PC-9 (cell line): ENCODE data around the gene VANGL1. TPM values are rescaled to one million over a fixed set of nuclear protein-coding genes. Genes with fewer than 3 reads are reported as not detected.

Experiments
- BruUV-seq: library from RNA; stranded (reverse); fragments of 400-500 nt; replicated peaks from 2 replicates; lab custom pipeline; 2021; lab: Mats Ljungman, UMichigan
- CTCF ChIA-PET: fragments of 300-600 bp; sonication (Branson Sonifier 250); formaldehyde crosslinking; loops from one replicate; lab custom pipeline; 2022; ENCODE audit warnings: antibody characterized with exemption; lab: Charles Lee
- POLR2A ChIA-PET: fragments of 300-600 bp; sonication (Branson Sonifier 250); formaldehyde crosslinking; loops from one replicate; lab custom pipeline; 2022; ENCODE audit warnings: antibody characterized with exemption; ENCODE audit not compliant: unreplicated experiment; lab: Charles Lee
- DNase-seq, 2 experiments: peaks; one replicate each; pipeline versions ENCODE4 v3.0.0 to v3.0.0-alpha.2; 2015 to 2022; ENCODE audit warnings: mixed read lengths in 1 of 2
- H2AFZ ChIP-seq: fragments of 200-600 bp; sonication (generic); 2 replicates; pipeline ENCODE4 v1.8.1; 2017; ENCODE audit warnings: antibody characterized with exemption
- H3F3A ChIP-seq: fragments of 200-600 bp; sonication (generic); 2 replicates; pipeline ENCODE4 v1.8.1; 2017; ENCODE audit warnings: antibody characterized with exemption, mild to moderate bottlenecking, low read depth; ENCODE audit not compliant: insufficient read depth
- H3K27ac ChIP-seq: fragments of 200-600 bp; sonication (generic); 2 replicates; pipeline ENCODE4 v1.6.1; 2016; ENCODE audit warnings: mixed run types
- H3K27me3 ChIP-seq: fragments of 200-600 bp; sonication (generic); 2 replicates; pipeline ENCODE4 v1.6.1; 2016; ENCODE audit warnings: low read depth, mixed run types; ENCODE audit not compliant: insufficient read depth
- H3K36me3 ChIP-seq: fragments of 200-600 bp; sonication (generic); 2 replicates; pipeline ENCODE4 v1.6.1; 2016; ENCODE audit warnings: low read depth, mixed run types
- H3K4me1 ChIP-seq: fragments of 200-600 bp; sonication (generic); replicated peaks from 2 replicates; pipeline ENCODE4 v1.6.1; 2016; ENCODE audit warnings: mixed run types; ENCODE audit not compliant: insufficient read depth
- H3K4me2 ChIP-seq: fragments of 200-600 bp; sonication (generic); 2 replicates; pipeline ENCODE4 v1.6.1; 2017; ENCODE audit warnings: mixed run types
- H3K4me3 ChIP-seq: fragments of 200-600 bp; sonication (generic); 2 replicates; pipeline ENCODE4 v1.6.1; 2016; ENCODE audit warnings: mixed run types
- H3K79me2 ChIP-seq: fragments of 200-600 bp; sonication (generic); 2 replicates; pipeline ENCODE4 v1.6.1; 2017; ENCODE audit warnings: low read depth, mixed run types
- H3K9me2 ChIP-seq: fragments of 200-600 bp; sonication (generic); 2 replicates; pipeline ENCODE4 v1.8.1; 2017; ENCODE audit warnings: mild to moderate bottlenecking; ENCODE audit not compliant: insufficient read depth
- H3K9me3 ChIP-seq: fragments of 200-600 bp; sonication (generic); 2 replicates; pipeline ENCODE4 v1.8.1; 2016; ENCODE audit warnings: low read depth; ENCODE audit not compliant: insufficient read depth
- H4K20me1 ChIP-seq: fragments of 200-600 bp; sonication (generic); 2 replicates; pipeline ENCODE4 v1.8.1; 2017; ENCODE audit not compliant: insufficient read depth
- CTCF ChIP-seq: fragments of 200-600 bp; sonication (generic); conservative IDR thresholded peaks from 2 replicates; pipeline ENCODE4 v1.6.1; 2017; ENCODE audit warnings: mixed run types, antibody characterized with exemption, mild to moderate bottlenecking, moderate library complexity
- EZH2 ChIP-seq: fragments of 200-600 bp; sonication (generic); IDR thresholded peaks from 2 replicates; pipeline ENCODE4 v1.8.0; 2017; ENCODE audit warnings: antibody characterized with exemption, low read depth
- intact Hi-C: fragments of 100-400 bp; cut with micrococcal nuclease; formaldehyde crosslinking; loops from one replicate; pipeline ENCODE4 v1.10.0; 2022; ENCODE audit not compliant: unreplicated experiment
- total RNA-seq: library from RNA; stranded (reverse); gene quantifications from 2 replicates; pipeline ENCODE4 v1.2.3, GENCODE V29; 2021

The VANGL1 gene
- total RNA-seq, 1 experiment from 2014 or later, result 43.0 TPM

- peaks cover 63% of the 10 kb centered on the region for H3K79me2 ChIP-seq
- H3K4me3 ChIP-seq, result peak overlapping the region; percentile 62
- peak overlapping the region; percentile 84 for H3K4me2 ChIP-seq
- no peak for DNase-seq
- H3K27me3 ChIP-seq, result no peaks in the 10 kb centered on the region
- peak overlapping the region; percentile 38 for H3K27ac ChIP-seq
- peaks cover 36% of the 10 kb centered on the region for H3K4me1 ChIP-seq
- peaks cover 26% of the 10 kb centered on the region; the same call in 1 of the 2 replicates for H3F3A ChIP-seq
- ChIA-PET CTCF (no interaction called here), POLR2A (interaction anchor here (0.6 kb wide), 1 partner anchor 556 kb away, joined by 8 read pairs; no protein-coding TSS in a partner anchor)
- TF ChIP-seq CTCF (no peak), EZH2 (no peak)
- BruUV-seq, result no TSS peak
- no peaks in the 10 kb centered on the region for H3K9me2 ChIP-seq
- intact Hi-C loops, result loop anchor here (2.0 kb wide), 3 partner anchors 27 to 121 kb away; no protein-coding TSS in a partner anchor
- no peak overlapping the region for H2AFZ ChIP-seq
- H3K9me3 ChIP-seq, result no peaks in the 10 kb centered on the region; the same call in 1 of the 2 replicates
- peaks cover 5% of the 10 kb centered on the region; the same call in 1 of the 2 replicates for H4K20me1 ChIP-seq
- H3K36me3 ChIP-seq, result peaks cover 6% of the 10 kb centered on the region; the same call in 1 of the 2 replicates
These were observed 1.9 kb downstream of the VANGL1 start for GRCh38 chr1:115643666-115644065.

- ChIA-PET POLR2A (no interaction called here), CTCF (no interaction called here)
- Histone ChIP-seq H3K4me1 (peaks cover 36% of the 10 kb centered on the region), H3K36me3 (peaks cover 6% of the 10 kb centered on the region; the same call in 1 of the 2 replicates), H3K27ac (no peak overlapping the region; the same call in 1 of the 2 replicates), H4K20me1 (peaks cover 5% of the 10 kb centered on the region; the same call in 1 of the 2 replicates), H3F3A (peaks cover 26% of the 10 kb centered on the region; the same call in 1 of the 2 replicates), H3K4me3 (peak overlapping the region; percentile 62; the same call in 1 of the 2 replicates), H3K4me2 (peak overlapping the region; percentile 84), H3K9me2 (no peaks in the 10 kb centered on the region), H2AFZ (no peak overlapping the region), H3K79me2 (peaks cover 67% of the 10 kb centered on the region), H3K9me3 (no peaks in the 10 kb centered on the region), H3K27me3 (no peaks in the 10 kb centered on the region)
- no peak for TF ChIP-seq CTCF
- no peak for TF ChIP-seq EZH2
- no TSS peak for BruUV-seq
- intact Hi-C loops, result no loop called here
- DNase-seq, result no peak
These were observed 2.3 kb downstream of the VANGL1 start for GRCh38 chr1:115644109-115644508.

- POLR2A ChIA-PET, result interaction anchor here (0.5 kb wide), 1 partner anchor 457 kb away, joined by 4 read pairs; no protein-coding TSS in a partner anchor
- Histone ChIP-seq H3K9me3 (no peaks in the 10 kb centered on the region), H3K9me2 (no peaks in the 10 kb centered on the region), H3K79me2 (peaks cover 95% of the 10 kb centered on the region), H3K27me3 (no peaks in the 10 kb centered on the region), H3K36me3 (peaks cover 25% of the 10 kb centered on the region), H3K27ac (no peak overlapping the region), H4K20me1 (peaks cover 5% of the 10 kb centered on the region; the same call in 1 of the 2 replicates), H3K4me2 (no peak overlapping the region), H3K4me3 (no peak overlapping the region), H3K4me1 (peaks cover 33% of the 10 kb centered on the region), H2AFZ (no peak overlapping the region), H3F3A (peaks cover 16% of the 10 kb centered on the region)
- DNase-seq, result no peak
- intact Hi-C loops, result no loop called here
- CTCF ChIA-PET, result interaction anchor here (1.2 kb wide), 1 partner anchor 60 kb away, joined by 8 read pairs; no protein-coding TSS in a partner anchor
- TF ChIP-seq EZH2 (no peak), CTCF (no peak)
- BruUV-seq, result no TSS peak
These were observed 5.3 kb downstream of the VANGL1 start for GRCh38 chr1:115647047-115647446.
